Loucy (cell line): ENCODE measurements around the gene KIF17.

Experiments
- H2AFZ ChIP-seq: fragments of 200-600 bp; sonication (generic); 2 replicates; pipeline ENCODE4 v1.6.0; 2016; ENCODE audit warnings: antibody characterized with exemption, mild to moderate bottlenecking, low read length, moderate library complexity
- H3F3A ChIP-seq: fragments of 200-600 bp; 2 replicates; pipeline ENCODE4 v1.6.0; 2016; ENCODE audit warnings: antibody characterized with exemption, low read depth, mild to moderate bottlenecking
- H3K27me3 ChIP-seq: fragments of 200-600 bp; sonication (generic); 2 replicates; pipeline ENCODE4 v1.6.1; 2014; ENCODE audit warnings: low read length, mild to moderate bottlenecking; ENCODE audit not compliant: insufficient read depth, poor library complexity, severe bottlenecking
- H3K36me3 ChIP-seq: fragments of 200-600 bp; sonication (generic); 2 replicates; pipeline ENCODE4 v1.6.1; 2016; ENCODE audit warnings: low read length; ENCODE audit not compliant: insufficient read depth
- H3K4me1 ChIP-seq: fragments of 200-600 bp; sonication (generic); 2 replicates; pipeline ENCODE4 v1.5.1; 2014; ENCODE audit warnings: low read length, mild to moderate bottlenecking; ENCODE audit not compliant: insufficient read depth, poor library complexity, severe bottlenecking
- H3K4me2 ChIP-seq: fragments of 200-600 bp; sonication (generic); 2 replicates; pipeline ENCODE4 v1.6.0; 2014; ENCODE audit warnings: antibody characterized with exemption, low read length, low read depth, mild to moderate bottlenecking; ENCODE audit not compliant: poor library complexity, severe bottlenecking
- H3K4me3 ChIP-seq: fragments of 200-600 bp; sonication (generic); 2 replicates; pipeline ENCODE4 v1.5.1; 2014; ENCODE audit warnings: low read length, mild to moderate bottlenecking, mixed read lengths; ENCODE audit not compliant: poor library complexity, severe bottlenecking
- H3K79me2 ChIP-seq: fragments of 200-600 bp; sonication (generic); 2 replicates; pipeline ENCODE4 v1.6.1; 2014; ENCODE audit warnings: low read length; ENCODE audit not compliant: insufficient read depth
- H3K9ac ChIP-seq: fragments of 200-600 bp; sonication (generic); 2 replicates; pipeline ENCODE4 v1.6.0; 2014; ENCODE audit warnings: mild to moderate bottlenecking, low read depth, low read length, moderate library complexity; ENCODE audit not compliant: poor library complexity, severe bottlenecking
- H3K9me2 ChIP-seq: fragments of 200-600 bp; sonication (generic); replicated peaks from 2 replicates; pipeline ENCODE4 v1.6.1; 2016; ENCODE audit warnings: low read depth, low read length, mixed read lengths
- H3K9me3 ChIP-seq: fragments of 200-600 bp; sonication (generic); 2 replicates; pipeline ENCODE4 v1.6.1; 2014; ENCODE audit warnings: mild to moderate bottlenecking, antibody characterized with exemption, low read length, low read depth; ENCODE audit not compliant: insufficient read depth
- H4K20me1 ChIP-seq: fragments of 200-600 bp; sonication (generic); 2 replicates; pipeline ENCODE4 v1.6.0; 2014; ENCODE audit warnings: antibody characterized with exemption, low read length, mild to moderate bottlenecking; ENCODE audit not compliant: insufficient read depth, poor library complexity, severe bottlenecking
- CTCF ChIP-seq: fragments of 200-600 bp; sonication (generic); conservative IDR thresholded peaks from 2 replicates; pipeline ENCODE4 v1.5.1; 2014; ENCODE audit warnings: mild to moderate bottlenecking, antibody characterized with exemption, low read length
- EZH2phosphoT487 ChIP-seq: fragments of 200-600 bp; IDR thresholded peaks from 2 replicates; pipeline ENCODE4 v1.6.1; 2018; ENCODE audit warnings: antibody characterized with exemption, mild to moderate bottlenecking, moderate library complexity, borderline replicate concordance

Gene KIF17

GRCh38 chr1:20700636-20701215 is 17.1 kb downstream of the KIF17 start:
- Histone ChIP-seq H3K27me3 (no peaks in the 10 kb centered on the region), H3K9me2 (no peaks in the 10 kb centered on the region), H3K9me3 (no peaks in the 10 kb centered on the region), H3K4me2 (no peak overlapping the region), H4K20me1 (no peaks in the 10 kb centered on the region), H3K4me1 (peaks cover 3% of the 10 kb centered on the region), H3K9ac (no peak overlapping the region), H3K4me3 (no peak overlapping the region), H3K79me2 (no peaks in the 10 kb centered on the region), H2AFZ (no peak overlapping the region), H3K36me3 (no peaks in the 10 kb centered on the region), H3F3A (no peaks in the 10 kb centered on the region)
- TF ChIP-seq CTCF (no peak), EZH2phosphoT487 (no peak)

GRCh38 chr1:20699558-20699957 is 18.2 kb downstream of the KIF17 start:
- no peaks in the 10 kb centered on the region for H3K79me2 ChIP-seq
- no peaks in the 10 kb centered on the region for H3K27me3 ChIP-seq
- no peak overlapping the region for H3K4me3 ChIP-seq
- H3K9me2 ChIP-seq: no peaks in the 10 kb centered on the region
- H4K20me1 ChIP-seq: no peaks in the 10 kb centered on the region
- no peak for TF ChIP-seq EZH2phosphoT487
- no peak for TF ChIP-seq CTCF
- no peaks in the 10 kb centered on the region for H3K9me3 ChIP-seq
- no peaks in the 10 kb centered on the region for H3F3A ChIP-seq
- no peak overlapping the region for H3K9ac ChIP-seq
- peaks cover 3% of the 10 kb centered on the region for H3K4me1 ChIP-seq
- H3K4me2 ChIP-seq: no peak overlapping the region
- no peaks in the 10 kb centered on the region for H3K36me3 ChIP-seq
- H2AFZ ChIP-seq: no peak overlapping the region

- no peaks in the 10 kb centered on the region for H3K9me3 ChIP-seq
- H3F3A ChIP-seq: no peaks in the 10 kb centered on the region
- H4K20me1 ChIP-seq: no peaks in the 10 kb centered on the region
- H3K4me3 ChIP-seq: no peak overlapping the region
- H3K4me2 ChIP-seq: no peak overlapping the region
- H3K9me2 ChIP-seq: no peaks in the 10 kb centered on the region
- H3K4me1 ChIP-seq: peaks cover 3% of the 10 kb centered on the region
- no peaks in the 10 kb centered on the region for H3K27me3 ChIP-seq
- TF ChIP-seq CTCF (no peak), EZH2phosphoT487 (no peak)
- H3K9ac ChIP-seq: no peak overlapping the region
- H2AFZ ChIP-seq: no peak overlapping the region
- no peaks in the 10 kb centered on the region for H3K79me2 ChIP-seq
- H3K36me3 ChIP-seq: no peaks in the 10 kb centered on the region
These were observed 19.5 kb downstream of the KIF17 start for GRCh38 chr1:20698195-20698910.
